ENCODE results near the gene TXNDC11. TPM values are rescaled to one million over a fixed set of nuclear protein-coding genes. Genes with fewer than 3 reads are reported as not detected.

Gene TXNDC11
- total and polyA plus RNA-seq, 4 donors = 64.8 to 78.8 (median 72.2) TPM

DNA sequence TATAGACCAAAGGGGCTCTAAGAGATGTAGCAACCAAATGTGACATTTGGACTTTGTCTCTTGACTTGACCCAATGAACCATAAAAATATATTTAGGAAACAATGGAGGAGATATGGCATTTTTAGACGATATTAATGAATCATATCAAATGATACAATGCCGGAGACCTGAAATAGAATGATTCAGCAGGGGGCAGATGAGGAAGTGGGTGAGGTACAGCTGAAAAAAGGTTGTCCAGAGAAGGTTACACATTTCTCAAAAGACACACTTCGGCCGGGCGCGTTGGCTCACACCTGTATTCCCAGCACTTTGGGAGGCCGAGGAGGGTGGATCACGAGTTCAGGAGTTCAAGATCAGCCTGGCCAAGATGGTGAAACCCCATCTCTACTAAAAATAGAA, 90.9 kb downstream of the TXNDC11 start:
- no peaks in the 10 kb centered on the region for H3K9me3 ChIP-seq (ENCODE audit: control insufficient read depth in 4 of 4, insufficient read depth in 3 of 4, low read length in 3 of 4)
- H3K9ac ChIP-seq (ENCODE audit: insufficient read depth in 1 of 2, low read length in 2 of 2) = no peak overlapping the region
- TF ChIP-seq, protein P1, sequence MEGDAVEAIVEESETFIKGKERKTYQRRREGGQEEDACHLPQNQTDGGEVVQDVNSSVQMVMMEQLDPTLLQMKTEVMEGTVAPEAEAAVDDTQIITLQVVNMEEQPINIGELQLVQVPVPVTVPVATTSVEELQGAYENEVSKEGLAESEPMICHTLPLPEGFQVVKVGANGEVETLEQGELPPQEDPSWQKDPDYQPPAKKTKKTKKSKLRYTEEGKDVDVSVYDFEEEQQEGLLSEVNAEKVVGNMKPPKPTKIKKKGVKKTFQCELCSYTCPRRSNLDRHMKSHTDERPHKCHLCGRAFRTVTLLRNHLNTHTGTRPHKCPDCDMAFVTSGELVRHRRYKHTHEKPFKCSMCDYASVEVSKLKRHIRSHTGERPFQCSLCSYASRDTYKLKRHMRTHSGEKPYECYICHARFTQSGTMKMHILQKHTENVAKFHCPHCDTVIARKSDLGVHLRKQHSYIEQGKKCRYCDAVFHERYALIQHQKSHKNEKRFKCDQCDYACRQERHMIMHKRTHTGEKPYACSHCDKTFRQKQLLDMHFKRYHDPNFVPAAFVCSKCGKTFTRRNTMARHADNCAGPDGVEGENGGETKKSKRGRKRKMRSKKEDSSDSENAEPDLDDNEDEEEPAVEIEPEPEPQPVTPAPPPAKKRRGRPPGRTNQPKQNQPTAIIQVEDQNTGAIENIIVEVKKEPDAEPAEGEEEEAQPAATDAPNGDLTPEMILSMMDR (IDR thresholded peaks at IDR 0.05; ENCODE audit: control extremely low read depth, extremely low read depth) = no peak
- no peaks in the 10 kb centered on the region for H3K27me3 ChIP-seq (ENCODE audit: control insufficient read depth in 3 of 3, insufficient read depth in 3 of 3, low read length in 2 of 3)
- no peaks in the 10 kb centered on the region for H3K36me3 ChIP-seq (ENCODE audit: control insufficient read depth in 4 of 4, insufficient read depth in 4 of 4, low read length in 4 of 4)
- ATAC-seq (ENCODE audit: insufficient read depth, low FRiP score) (no peak), DNase-seq (no peak)
- no peak overlapping the region for H3K4me3 ChIP-seq
- H3K4me1 ChIP-seq (ENCODE audit: control insufficient read depth in 5 of 5, insufficient read depth in 5 of 5, low read length in 5 of 5) = no peaks in the 10 kb centered on the region
- 69 to 75% methylated on average over 8 of the region's 8 CpGs for WGBS, 2 donors
- H3K27ac ChIP-seq (ENCODE audit: low read depth in 1 of 2, low read length in 1 of 2) = no peak overlapping the region

DNA sequence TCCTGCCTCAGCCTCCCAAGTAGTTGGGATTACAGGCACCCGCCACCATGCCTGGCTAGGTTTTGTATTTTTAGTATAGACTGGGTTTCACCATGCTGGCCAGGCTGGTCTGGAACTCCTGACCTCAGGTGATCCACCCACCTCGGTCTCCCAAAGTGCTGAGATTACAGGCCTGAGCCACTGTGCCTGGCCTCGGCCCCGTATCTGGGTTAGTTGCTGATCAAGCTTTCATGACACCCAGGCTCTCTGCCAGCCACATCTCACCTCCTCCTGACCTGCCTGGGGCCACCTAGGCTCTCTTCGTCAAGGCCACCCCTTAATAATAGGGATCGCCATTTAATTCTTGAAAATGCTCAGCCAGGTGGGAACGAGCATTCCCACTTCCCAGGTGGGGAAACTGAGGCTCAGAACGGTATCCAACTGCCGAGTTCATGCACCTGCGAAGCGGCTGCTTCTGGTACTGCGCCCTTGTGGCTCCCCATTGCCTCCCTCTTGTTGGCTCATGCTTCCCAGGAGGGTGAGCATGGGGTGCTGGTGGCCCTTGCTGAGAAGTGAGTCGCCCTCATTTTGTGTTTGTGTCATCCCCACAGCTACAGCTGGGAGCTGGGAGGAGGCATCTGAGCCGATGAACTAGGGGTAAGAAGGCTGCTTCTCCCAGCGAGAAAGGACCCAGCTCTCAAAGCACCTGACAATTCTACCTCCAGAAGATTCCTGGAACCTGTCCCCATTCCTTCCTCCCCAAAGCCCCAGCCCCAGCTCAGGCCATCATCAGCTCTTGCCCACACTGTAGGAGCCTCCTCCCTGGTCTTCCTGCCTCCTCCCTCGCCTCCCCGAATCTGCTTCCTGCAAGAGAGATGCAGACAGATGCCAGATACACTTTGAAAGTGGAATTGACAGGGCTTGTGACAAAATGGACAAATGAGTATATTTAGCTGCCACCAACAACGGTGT, 91.7 kb downstream of the TXNDC11 start:
- 77 to 78% methylated on average over 18 of the region's 18 CpGs for WGBS, 2 donors

DNA sequence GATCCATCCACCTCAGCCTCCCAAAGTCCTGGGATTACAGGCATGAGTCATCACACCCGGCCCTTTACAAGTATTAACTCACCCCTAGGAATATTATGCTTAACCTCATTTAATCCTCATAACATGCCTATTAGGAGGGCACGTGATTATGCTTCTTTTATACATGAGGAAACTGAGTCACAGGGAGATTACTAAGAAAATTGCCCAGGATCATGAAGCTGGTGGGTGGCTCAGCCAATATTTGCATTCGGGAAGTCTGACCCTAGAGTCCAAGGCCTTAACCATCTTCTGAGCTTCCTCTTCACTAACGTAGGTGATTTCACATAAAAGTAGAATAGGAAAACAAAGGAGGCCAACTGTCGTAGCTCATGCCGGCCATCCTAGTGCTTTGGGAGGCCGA, 93.4 kb downstream of the TXNDC11 start:
- H3K4me1 ChIP-seq (ENCODE audit: control insufficient read depth in 5 of 5, insufficient read depth in 5 of 5, low read length in 5 of 5) = no peaks in the 10 kb centered on the region
- no peak overlapping the region for H3K9ac ChIP-seq (ENCODE audit: insufficient read depth in 1 of 2, low read length in 2 of 2)
- no peak overlapping the region for H3K4me3 ChIP-seq
- ATAC-seq (ENCODE audit: insufficient read depth, low FRiP score) = no peak
- DNase-seq = no peak
- TF ChIP-seq, protein P1 (IDR thresholded peaks at IDR 0.05; ENCODE audit: control extremely low read depth, extremely low read depth) = no peak
- 81 to 85% methylated on average over 7 of the region's 7 CpGs for WGBS, 2 donors
- H3K9me3 ChIP-seq (ENCODE audit: control insufficient read depth in 4 of 4, insufficient read depth in 3 of 4, low read length in 3 of 4) = no peaks in the 10 kb centered on the region
- H3K36me3 ChIP-seq (ENCODE audit: control insufficient read depth in 4 of 4, insufficient read depth in 4 of 4, low read length in 4 of 4) = no peaks in the 10 kb centered on the region
- no peaks in the 10 kb centered on the region for H3K27me3 ChIP-seq (ENCODE audit: control insufficient read depth in 3 of 3, insufficient read depth in 3 of 3, low read length in 2 of 3)
- no peak overlapping the region for H3K27ac ChIP-seq (ENCODE audit: low read depth in 1 of 2, low read length in 1 of 2)

More for the DNA sequence above, 91.7 kb downstream of the TXNDC11 start:
- H3K27ac ChIP-seq (ENCODE audit: low read depth in 1 of 2, low read length in 1 of 2) = no peak overlapping the region
- DNase-seq (no peak), ATAC-seq (ENCODE audit: insufficient read depth, low FRiP score) (no peak)
- no peaks in the 10 kb centered on the region for H3K4me1 ChIP-seq (ENCODE audit: control insufficient read depth in 5 of 5, insufficient read depth in 5 of 5, low read length in 5 of 5)
- no peak overlapping the region for H3K4me3 ChIP-seq
- no peaks in the 10 kb centered on the region for H3K36me3 ChIP-seq (ENCODE audit: control insufficient read depth in 4 of 4, insufficient read depth in 4 of 4, low read length in 4 of 4)
- H3K9me3 ChIP-seq (ENCODE audit: control insufficient read depth in 4 of 4, insufficient read depth in 3 of 4, low read length in 3 of 4) = no peaks in the 10 kb centered on the region
- no peaks in the 10 kb centered on the region for H3K27me3 ChIP-seq (ENCODE audit: control insufficient read depth in 3 of 3, insufficient read depth in 3 of 3, low read length in 2 of 3)
- TF ChIP-seq, protein P1 (IDR thresholded peaks at IDR 0.05; ENCODE audit: control extremely low read depth, extremely low read depth) = no peak
- no peak overlapping the region for H3K9ac ChIP-seq (ENCODE audit: insufficient read depth in 1 of 2, low read length in 2 of 2)
